K562 (cell line): ENCODE measurements around the gene CNRIP1. TPM values are rescaled to one million over a fixed set of nuclear protein-coding genes. Genes with fewer than 3 reads are reported as not detected.

Source experiments
- ATAC-seq: fragments of 200-7000 bp; cut with Tn5 transposase; 3 replicates; pipeline ENCODE4 v1.9.1; 2020; ENCODE audit warnings: moderate library complexity
- BruUV-seq: library from RNA; stranded (reverse); fragments of 400-500 nt; replicated peaks from 2 replicates; lab custom pipeline; 2021; lab: Mats Ljungman, UMichigan
- CTCF ChIA-PET: fragments of 300-600 bp; formaldehyde crosslinking; extraction: SDS; loops from one replicate; lab custom pipeline; 2021; ENCODE audit warnings: low intra/inter-chr PET ratio; lab: Yijun Ruan, JAX
- POLR2A ChIA-PET: fragments of 300-600, 350-650 bp; sonication (Branson Sonifier 250); formaldehyde crosslinking; extraction: SDS; loops from one replicate; lab custom pipeline; 2021; ENCODE audit warnings: antibody characterized with exemption, inconsistent platforms; lab: Yijun Ruan, JAX
- DNase-seq, 4 experiments: peaks; one replicate each; pipeline versions ENCODE4 v3.0.0 to v3.0.0-alpha.2; 2011 to 2018; ENCODE audit warnings: low spot score in 3 of 4, mixed read lengths in 3 of 4; ENCODE audit errors: extremely low read depth in 1 of 4
- FAIRE-seq: peaks from 2 replicates; lab custom pipeline; 2011; peaks lifted over from hg19 to GRCh38; lab: Jason Lieb, UNC
- H2AFZ ChIP-seq: 2 replicates; pipeline ENCODE4 v1.6.0; 2011; ENCODE audit warnings: low read depth, low read length, control low read depth, inconsistent platforms
- H3K27ac ChIP-seq: fragments of 200-600 bp; 3 replicates; pipeline ENCODE4 v1.8.0; 2011; ENCODE audit warnings: low read depth, mild to moderate bottlenecking, control low read depth, inconsistent platforms, low read length, moderate library complexity, mixed read lengths; ENCODE audit errors: extremely low read depth
- H3K27me3 ChIP-seq, 2 experiments: fragments of 300-600 bp in 1 of 2; 2 replicates in 1 of 2; 3 replicates in 1 of 2; pipeline versions ENCODE4 v1.6.0 to v1.8.0; 2011; ENCODE audit warnings: inconsistent platforms in 2 of 2, low read length in 2 of 2, mild to moderate bottlenecking in 1 of 2, mixed read lengths in 1 of 2, moderate library complexity in 1 of 2; ENCODE audit not compliant: control insufficient read depth in 2 of 2, insufficient read depth in 2 of 2
- H3K36me3 ChIP-seq: fragments of 300-600 bp; 3 replicates; pipeline ENCODE4 v1.8.0; 2011; ENCODE audit warnings: mild to moderate bottlenecking, low read length, inconsistent platforms; ENCODE audit not compliant: control insufficient read depth, insufficient read depth
- H3K4me1 ChIP-seq, 2 experiments: fragments of 200-600 bp in 1 of 2; replicated peaks in 1 of 2; 2 replicates in 1 of 2; 3 replicates in 1 of 2; pipeline versions ENCODE4 v1.5.1 to v1.8.0; 2011; ENCODE audit warnings: inconsistent platforms in 2 of 2, low read length in 2 of 2, mild to moderate bottlenecking in 1 of 2, mixed read lengths in 1 of 2, moderate library complexity in 1 of 2; ENCODE audit not compliant: control insufficient read depth in 2 of 2, insufficient read depth in 2 of 2
- H3K4me2 ChIP-seq: 2 replicates; pipeline ENCODE4 v1.6.1; 2011; ENCODE audit warnings: low read length, control low read depth, inconsistent platforms, mixed read lengths; ENCODE audit not compliant: insufficient read depth
- H3K4me3 ChIP-seq: fragments of 200-600 bp; sonication (generic), shearing (Covaris generic); 2 replicates; pipeline ENCODE4 v1.5.1; 2016; ENCODE audit warnings: control low read depth, inconsistent platforms
- H3K79me2 ChIP-seq: fragments of 200-600 bp; 3 replicates; pipeline ENCODE4 v1.8.0; 2011; ENCODE audit warnings: low read length, inconsistent platforms; ENCODE audit not compliant: control insufficient read depth, insufficient read depth
- H3K9ac ChIP-seq, 2 experiments: 2 replicates each; pipeline versions ENCODE4 v1.6.0 to v1.6.1; 2011; ENCODE audit warnings: low read depth in 2 of 2, low read length in 2 of 2, control low read depth in 1 of 2, inconsistent platforms in 1 of 2, mild to moderate bottlenecking in 1 of 2, mixed read lengths in 1 of 2; ENCODE audit not compliant: insufficient read depth in 1 of 2
- H3K9me1 ChIP-seq: one replicate; pipeline ENCODE4 v1.6.0; 2011; ENCODE audit warnings: inconsistent platforms, mild to moderate bottlenecking, low read length, moderate library complexity; ENCODE audit not compliant: control insufficient read depth, insufficient read depth
- H3K9me3 ChIP-seq: replicated peaks from 2 replicates; pipeline ENCODE4 v1.5.1; 2011; ENCODE audit warnings: low read depth, low read length, inconsistent platforms; ENCODE audit not compliant: control insufficient read depth, insufficient read depth
- H4K20me1 ChIP-seq: replicated peaks from 2 replicates; pipeline ENCODE4 v1.6.1; 2011; ENCODE audit warnings: low read length, inconsistent platforms, mixed read lengths; ENCODE audit not compliant: control insufficient read depth, insufficient read depth
- FOXJ2 ChIP-seq: fragments of 200-800 bp; sonication (Bioruptor generic); IDR thresholded peaks from 2 replicates; pipeline ENCODE4 v1.6.1; 2016; ENCODE audit warnings: missing genetic modification characterization, missing compliant biosample characterization
- MLX ChIP-seq, 2 experiments: fragments of 450-650 bp in 1 of 2; sonication (generic) in 1 of 2; formaldehyde crosslinking; conservative IDR thresholded peaks; 2 replicates each; pipeline versions ENCODE4 v1.4.0 to v1.8.1; 2020 to 2022; ENCODE audit warnings: mild to moderate bottlenecking in 1 of 2, missing genetic modification reagents in 1 of 2
- SMARCA4 ChIP-seq: fragments of 450-650 bp; IDR thresholded peaks from 2 replicates; pipeline ENCODE4 v1.6.1; 2016
- STAT5B ChIP-seq: fragments of 250-450 bp; sonication (Bioruptor Pico); IDR thresholded peaks from 2 replicates; pipeline ENCODE4 v1.8.0; 2021; ENCODE audit warnings: mild to moderate bottlenecking, inconsistent platforms
- THAP12 ChIP-seq: fragments of 250-450 bp; sonication (Bioruptor Pico); IDR thresholded peaks from 2 replicates; pipeline ENCODE4 v1.9.0; 2021; ENCODE audit warnings: mild to moderate bottlenecking, inconsistent platforms
- VEZF1 ChIP-seq: fragments of 200-800 bp; sonication (Bioruptor generic); IDR thresholded peaks from 2 replicates; pipeline ENCODE4 v1.6.1; 2017; ENCODE audit warnings: missing genetic modification characterization, missing compliant biosample characterization
- ZBTB33 ChIP-seq: sonication (generic); formaldehyde crosslinking; IDR thresholded peaks from 2 replicates; pipeline ENCODE4 v1.8.1; 2023; ENCODE audit warnings: mild to moderate bottlenecking, missing genetic modification reagents
- WGBS: fragments of 100-300 bp; shearing (Covaris generic); methylation state at CpG from one replicate; pipeline ENCODE4 v1.1.6; 2016; ENCODE audit warnings: low coverage, mixed read lengths; ENCODE audit not compliant: insufficient coverage; ENCODE audit errors: missing lambda C conversion rate; 5-methylcytosine and 5-hydroxymethylcytosine counted together
- in situ Hi-C: fragments of 300-500 bp; cut with MboI; formaldehyde crosslinking; loops from 4 replicates; pipeline ENCODE4 v1.15.0; 2018; ENCODE audit warnings: inconsistent platforms, mixed read lengths
- intact Hi-C: fragments of 100-400 bp; cut with micrococcal nuclease; formaldehyde crosslinking; loops from 2 replicates; pipeline ENCODE4 v1.14.2; 2022
- polyA plus RNA-seq, 8 experiments: library from polyadenylated mRNA; depleted of rRNA in 4 of 8; stranded (reverse) in 5 of 8; unstranded in 3 of 8; fragments of >200 nt; fragmentation: Nextera tagmentation in 2 of 8; fragmentation: Illumina TruSeq in 1 of 8; extraction: Ambion mirVana in 2 of 8; extraction: Trizol in 1 of 8; gene quantifications; 2 replicates each; pipeline versions ENCODE4 v1.2.1 to v1.2.3, GENCODE V29; 2011 to 2014; ENCODE audit warnings: inconsistent platforms in 1 of 8, missing spikeins in 1 of 8
- total RNA-seq, 7 experiments: library from RNA; depleted of rRNA in 6 of 7; stranded (reverse); fragments of >200 nt in 6 of 7; fragmentation: Illumina TruSeq in 2 of 7; extraction: Trizol in 2 of 7; gene quantifications; 2 replicates each; pipeline versions ENCODE4 v1.2.1 to v1.2.3, GENCODE V29; 2011 to 2021; ENCODE audit warnings: low replicate concordance in 1 of 7

CNRIP1 gene
- total and polyA plus RNA-seq, 9 of the 15 experiments (the other 6 are each of a cell fraction or from before 2014, with no cell fraction given) = 0.59 to 2.1 (median 1.5) TPM

- H3K9ac ChIP-seq = no peak overlapping the region
- CTCF ChIA-PET = no interaction called here
- H3K4me1 ChIP-seq = no peaks in the 10 kb centered on the region
- H3K79me2 ChIP-seq = no peaks in the 10 kb centered on the region
- no peaks in the 10 kb centered on the region for H4K20me1 ChIP-seq
- no peak for FAIRE-seq
- WGBS = 43% methylated on average over 2 of the region's 2 CpGs
- intact Hi-C loops (no loop called here), in situ Hi-C loops (no loop called here)
- H2AFZ ChIP-seq = peak overlapping the region; percentile 62
- H3K4me3 ChIP-seq = no peak overlapping the region
- no peaks in the 10 kb centered on the region for H3K9me3 ChIP-seq
- H3K36me3 ChIP-seq = no peaks in the 10 kb centered on the region
- POLR2A ChIA-PET = no interaction called here
- no peaks in the 10 kb centered on the region for H3K27me3 ChIP-seq
- H3K4me2 ChIP-seq = no peak overlapping the region
- ATAC-seq = no peak
- no peaks in the 10 kb centered on the region for H3K9me1 ChIP-seq
- no TSS peak for BruUV-seq
- DNase-seq = no peak
- TF ChIP-seq VEZF1 (CRISPR knock-in tag) (no peak), FOXJ2 (tag) (peak; percentile 31; the same call in 1 of the 2 replicates)
- H3K27ac ChIP-seq = no peak overlapping the region
Observed at GRCh38 chr2:68272246-68272994, 47.3 kb downstream of the CNRIP1 start.

- Histone ChIP-seq H3K9me3 (no peaks in the 10 kb centered on the region), H3K4me3 (no peak overlapping the region), H3K9me1 (no peaks in the 10 kb centered on the region), H3K27me3 (no peaks in the 10 kb centered on the region), H3K27ac (no peak overlapping the region), H3K4me1 (0 out of 5 replicates have a peak, but pooled peaks cover 0 to 2% of the 10 kb centered on the region in 2 experiments), H3K36me3 (no peaks in the 10 kb centered on the region), H3K79me2 (no peaks in the 10 kb centered on the region), H3K9ac (no peak overlapping the region), H4K20me1 (no peaks in the 10 kb centered on the region), H2AFZ (no peak overlapping the region), H3K4me2 (no peak overlapping the region)
- in situ Hi-C loops (no loop called here), intact Hi-C loops (no loop called here)
- 81% methylated on average over 1 of the region's 1 CpG for WGBS
- POLR2A ChIA-PET = no interaction called here
- no TSS peak for BruUV-seq
- FAIRE-seq (peak; percentile 35), ATAC-seq (no peak), DNase-seq (no peak)
- CTCF ChIA-PET = no interaction called here
- TF ChIP-seq SMARCA4 = no peak
- no peak for TF ChIP-seq MLX (CRISPR knock-in tag; conservative IDR thresholded peaks at IDR 0.05)
- no peak for TF ChIP-seq THAP12
- no peak for TF ChIP-seq STAT5B (CRISPR knock-in tag)
- no peak for TF ChIP-seq ZBTB33
Observed at GRCh38 chr2:68266655-68267054, 53.1 kb downstream of the CNRIP1 start.
